Measurements from ENCODE around the gene TSPAN11.

TSPAN11 gene

DNA sequence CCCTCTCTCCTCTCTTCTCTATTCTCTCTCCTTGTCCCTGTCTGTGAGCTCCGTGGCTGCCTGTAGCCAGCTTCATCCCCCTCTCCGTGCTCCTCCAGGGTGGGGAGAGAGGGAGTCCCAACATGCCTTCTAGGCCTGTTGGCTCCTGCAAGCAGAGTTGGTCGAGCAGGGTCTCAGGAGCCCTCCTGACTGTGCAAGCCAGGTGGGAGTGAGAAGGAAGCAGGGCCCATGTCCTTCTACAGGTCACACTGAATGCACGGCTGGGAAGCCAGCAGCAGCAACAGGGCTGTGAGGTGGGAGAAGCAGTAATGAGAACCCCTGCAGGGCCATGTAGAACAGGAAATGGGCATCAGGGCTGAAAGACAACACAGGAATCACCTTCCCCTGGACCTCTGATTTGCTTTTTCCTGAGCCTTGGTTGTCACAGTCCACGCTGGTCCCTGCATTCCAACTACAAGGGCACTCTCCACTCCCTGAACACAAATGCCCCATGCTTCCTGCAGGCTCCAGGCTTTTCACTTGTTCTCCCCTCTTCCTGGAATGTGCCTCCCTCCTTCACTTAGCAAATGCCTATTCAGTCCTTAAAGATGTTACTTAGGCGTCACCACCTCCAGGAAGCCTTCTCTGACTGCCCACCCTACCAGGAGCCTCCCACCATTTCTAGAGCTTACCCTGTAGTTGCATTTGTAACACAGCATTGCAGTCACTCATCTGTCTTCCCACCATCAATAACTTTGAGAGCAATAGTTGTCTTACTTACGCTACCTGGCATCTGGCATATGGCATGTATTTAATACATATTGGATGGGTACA is 51.2 kb downstream of the TSPAN11 start:
- ATAC-seq: no peak
- TF ChIP-seq CSDC2 (CRISPR knock-in tag; IDR thresholded peaks at IDR 0.05) (no peak), ZNF565 (CRISPR knock-in tag; conservative IDR thresholded peaks at IDR 0.05; ENCODE audit: low read depth) (no peak), GLIS3 (CRISPR knock-in tag; IDR thresholded peaks at IDR 0.05) (no peak), ZNF8 (CRISPR knock-in tag; IDR thresholded peaks at IDR 0.05) (no peak), ZFP3 (CRISPR knock-in tag; IDR thresholded peaks at IDR 0.05) (no peak), ZNF70 (CRISPR knock-in tag; IDR thresholded peaks at IDR 0.05) (no peak), TCF4 (CRISPR knock-in tag; IDR thresholded peaks at IDR 0.05; ENCODE audit: borderline replicate concordance) (no peak), ESRRG (CRISPR knock-in tag; IDR thresholded peaks at IDR 0.05) (no peak), OSR1 (CRISPR knock-in tag; IDR thresholded peaks at IDR 0.05) (no peak), SNAI2 (CRISPR knock-in tag; IDR thresholded peaks at IDR 0.05) (no peak), PPARA (CRISPR knock-in tag; IDR thresholded peaks at IDR 0.05; ENCODE audit: borderline replicate concordance) (no peak)

DNA sequence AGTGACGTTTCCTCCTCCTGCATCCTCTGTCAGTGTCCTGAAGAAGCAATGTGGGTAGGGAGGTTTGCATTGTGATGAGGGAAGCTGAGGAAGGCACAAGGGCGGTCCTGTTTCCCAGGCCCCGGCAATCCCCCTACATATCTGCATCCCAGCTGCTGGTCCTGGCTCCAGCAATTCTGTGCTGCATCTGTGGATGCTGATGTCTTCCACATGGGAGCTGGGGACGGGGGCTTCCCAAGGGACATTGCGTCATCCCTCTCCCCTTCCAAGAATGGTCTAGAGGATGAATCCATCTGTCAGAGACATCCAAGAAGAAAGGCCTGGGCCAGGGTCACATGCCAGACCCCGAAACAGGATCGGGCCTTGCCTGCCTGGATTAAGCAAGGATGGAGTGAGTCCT is 52.1 kb downstream of the TSPAN11 start:
- ATAC-seq: no peak
- no peak for TF ChIP-seq CSDC2 (CRISPR knock-in tag; IDR thresholded peaks at IDR 0.05)
- TF ChIP-seq BACH2 (CRISPR knock-in tag; IDR thresholded peaks at IDR 0.05; ENCODE audit: borderline replicate concordance): no peak
- TF ChIP-seq PPARA (CRISPR knock-in tag; IDR thresholded peaks at IDR 0.05; ENCODE audit: borderline replicate concordance): no peak
- no peak for TF ChIP-seq ZFP3 (CRISPR knock-in tag; IDR thresholded peaks at IDR 0.05)
- TF ChIP-seq ARNTL (CRISPR knock-in tag; IDR thresholded peaks at IDR 0.05; ENCODE audit: borderline replicate concordance, low read depth): no peak
- no peak for TF ChIP-seq ESRRG (CRISPR knock-in tag; IDR thresholded peaks at IDR 0.05)
- TF ChIP-seq, protein P1, sequence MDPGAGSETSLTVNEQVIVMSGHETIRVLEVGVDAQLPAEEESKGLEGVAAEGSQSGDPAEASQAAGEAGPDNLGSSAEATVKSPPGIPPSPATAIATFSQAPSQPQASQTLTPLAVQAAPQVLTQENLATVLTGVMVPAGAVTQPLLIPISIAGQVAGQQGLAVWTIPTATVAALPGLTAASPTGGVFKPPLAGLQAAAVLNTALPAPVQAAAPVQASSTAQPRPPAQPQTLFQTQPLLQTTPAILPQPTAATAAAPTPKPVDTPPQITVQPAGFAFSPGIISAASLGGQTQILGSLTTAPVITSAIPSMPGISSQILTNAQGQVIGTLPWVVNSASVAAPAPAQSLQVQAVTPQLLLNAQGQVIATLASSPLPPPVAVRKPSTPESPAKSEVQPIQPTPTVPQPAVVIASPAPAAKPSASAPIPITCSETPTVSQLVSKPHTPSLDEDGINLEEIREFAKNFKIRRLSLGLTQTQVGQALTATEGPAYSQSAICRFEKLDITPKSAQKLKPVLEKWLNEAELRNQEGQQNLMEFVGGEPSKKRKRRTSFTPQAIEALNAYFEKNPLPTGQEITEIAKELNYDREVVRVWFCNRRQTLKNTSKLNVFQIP (CRISPR knock-in tag; IDR thresholded peaks at IDR 0.05; ENCODE audit: borderline replicate concordance, low read depth): no peak
- TF ChIP-seq, protein P2, sequence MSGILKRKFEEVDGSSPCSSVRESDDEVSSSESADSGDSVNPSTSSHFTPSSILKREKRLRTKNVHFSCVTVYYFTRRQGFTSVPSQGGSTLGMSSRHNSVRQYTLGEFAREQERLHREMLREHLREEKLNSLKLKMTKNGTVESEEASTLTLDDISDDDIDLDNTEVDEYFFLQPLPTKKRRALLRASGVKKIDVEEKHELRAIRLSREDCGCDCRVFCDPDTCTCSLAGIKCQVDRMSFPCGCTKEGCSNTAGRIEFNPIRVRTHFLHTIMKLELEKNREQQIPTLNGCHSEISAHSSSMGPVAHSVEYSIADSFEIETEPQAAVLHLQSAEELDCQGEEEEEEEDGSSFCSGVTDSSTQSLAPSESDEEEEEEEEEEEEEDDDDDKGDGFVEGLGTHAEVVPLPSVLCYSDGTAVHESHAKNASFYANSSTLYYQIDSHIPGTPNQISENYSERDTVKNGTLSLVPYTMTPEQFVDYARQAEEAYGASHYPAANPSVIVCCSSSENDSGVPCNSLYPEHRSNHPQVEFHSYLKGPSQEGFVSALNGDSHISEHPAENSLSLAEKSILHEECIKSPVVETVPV (CRISPR knock-in tag; IDR thresholded peaks at IDR 0.05): no peak
- TF ChIP-seq TOX (CRISPR knock-in tag; IDR thresholded peaks at IDR 0.05; ENCODE audit: borderline replicate concordance): no peak
- TF ChIP-seq SNAI2 (CRISPR knock-in tag; IDR thresholded peaks at IDR 0.05): no peak

DNA sequence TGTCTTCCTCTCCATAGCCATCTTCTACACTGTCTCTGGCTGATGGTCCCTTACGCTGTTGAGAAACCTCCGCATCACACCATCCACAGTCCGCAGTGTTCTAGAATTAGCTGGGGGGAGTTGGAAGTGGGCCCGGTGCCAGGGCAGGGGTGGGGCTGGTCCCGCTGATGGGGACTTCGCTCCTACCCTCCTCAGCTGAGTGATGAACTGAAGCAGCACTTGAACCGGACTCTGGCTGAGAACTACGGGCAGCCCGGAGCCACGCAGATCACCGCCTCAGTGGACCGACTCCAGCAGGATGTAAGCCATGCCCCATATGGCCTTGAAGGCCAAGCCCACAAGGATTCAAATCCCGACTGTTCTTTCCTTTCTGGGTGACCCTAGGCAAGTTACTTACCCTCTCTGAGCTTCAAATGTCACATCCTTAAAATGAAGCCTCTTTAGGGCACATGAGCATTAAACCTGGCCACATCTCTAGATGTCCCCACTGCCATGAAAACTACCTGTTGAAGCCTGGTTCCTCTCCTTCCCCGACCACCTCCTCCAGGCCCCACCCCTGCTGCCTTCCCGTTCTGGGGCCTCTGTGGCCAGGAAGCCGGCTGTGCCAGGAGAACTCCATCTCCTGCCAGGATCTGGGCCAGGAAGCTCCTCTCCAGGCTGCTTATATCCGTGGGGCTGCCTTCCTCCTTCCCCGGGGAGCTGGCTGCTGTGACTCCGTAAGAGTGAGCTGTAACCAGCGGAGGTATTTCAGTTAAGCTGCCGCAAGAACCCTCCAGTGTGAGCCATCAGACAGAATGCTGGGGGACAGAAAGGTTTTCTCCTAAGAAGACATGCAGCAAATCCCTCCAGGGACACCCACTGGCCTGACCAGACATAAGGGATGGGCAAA is 53.1 kb downstream of the TSPAN11 start:
- TF ChIP-seq ZFP3 (CRISPR knock-in tag; IDR thresholded peaks at IDR 0.05): no peak
- no peak for ATAC-seq

DNA sequence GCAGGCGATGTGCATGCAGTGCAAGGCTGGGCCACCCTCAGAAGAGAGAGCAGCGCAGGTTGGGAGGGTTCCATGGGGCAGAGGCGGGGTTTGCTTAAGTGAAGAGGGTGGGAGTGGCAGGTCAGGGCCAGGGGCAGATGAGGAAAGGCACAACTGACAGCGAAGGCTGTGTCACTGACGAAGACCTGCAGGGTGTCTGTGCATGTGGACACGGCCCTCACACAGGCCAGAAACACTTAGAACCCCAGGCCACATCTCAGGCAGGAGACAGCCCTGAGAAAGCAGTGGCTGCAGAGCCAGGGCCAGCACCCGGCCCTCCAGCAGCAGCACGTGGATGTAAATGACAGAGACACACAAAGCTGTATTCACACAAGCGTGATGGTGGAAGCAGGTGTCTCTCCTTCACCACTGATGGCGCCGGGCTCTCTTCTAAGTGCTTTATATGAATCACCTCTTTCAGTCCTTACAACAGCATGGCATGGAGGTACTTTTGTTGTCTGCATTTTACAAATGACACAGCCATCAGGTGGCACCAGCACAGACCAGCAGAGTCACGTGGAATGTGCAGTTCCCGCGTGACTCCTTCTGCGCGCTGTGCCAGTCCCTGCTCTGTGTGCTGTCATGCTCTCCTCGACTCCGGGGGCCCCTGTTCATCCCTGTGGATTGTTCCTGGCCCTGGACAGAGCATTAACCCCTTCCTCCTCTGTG is 54.6 kb downstream of the TSPAN11 start:
- no peak for ATAC-seq
- TF ChIP-seq CSDC2 (CRISPR knock-in tag; IDR thresholded peaks at IDR 0.05) (no peak), TCF4 (CRISPR knock-in tag; IDR thresholded peaks at IDR 0.05; ENCODE audit: borderline replicate concordance) (no peak), TOX (CRISPR knock-in tag; IDR thresholded peaks at IDR 0.05; ENCODE audit: borderline replicate concordance) (no peak), ZNF565 (CRISPR knock-in tag; conservative IDR thresholded peaks at IDR 0.05; ENCODE audit: low read depth) (no peak), BACH2 (CRISPR knock-in tag; IDR thresholded peaks at IDR 0.05; ENCODE audit: borderline replicate concordance) (no peak), GLIS3 (CRISPR knock-in tag; IDR thresholded peaks at IDR 0.05) (no peak), ARNTL (CRISPR knock-in tag; IDR thresholded peaks at IDR 0.05; ENCODE audit: borderline replicate concordance, low read depth) (no peak)
- TF ChIP-seq, protein P1 (CRISPR knock-in tag; IDR thresholded peaks at IDR 0.05; ENCODE audit: borderline replicate concordance, low read depth): no peak

DNA sequence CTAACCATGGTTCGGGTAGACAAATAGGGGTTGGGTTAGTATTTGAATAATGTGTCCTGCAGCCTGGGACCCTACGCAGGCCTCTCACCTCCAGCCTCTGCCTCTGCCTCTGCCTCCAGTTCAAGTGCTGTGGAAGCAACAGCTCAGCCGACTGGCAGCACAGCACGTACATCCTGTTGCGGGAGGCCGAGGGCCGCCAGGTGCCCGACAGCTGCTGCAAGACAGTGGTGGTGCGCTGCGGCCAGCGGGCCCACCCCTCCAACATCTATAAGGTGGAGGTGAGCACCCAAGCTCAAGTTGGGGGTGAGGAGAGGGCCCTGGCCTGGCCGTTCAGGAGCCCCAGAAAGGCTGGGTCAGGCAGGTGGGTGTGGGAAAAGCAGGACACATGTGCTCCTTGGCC is 55.9 kb downstream of the TSPAN11 start:
- no peak for ATAC-seq
- TF ChIP-seq ISL1 (CRISPR knock-in tag; IDR thresholded peaks at IDR 0.05): no peak
- no peak for TF ChIP-seq CSDC2 (CRISPR knock-in tag; IDR thresholded peaks at IDR 0.05)
- TF ChIP-seq ZNF565 (CRISPR knock-in tag; conservative IDR thresholded peaks at IDR 0.05; ENCODE audit: low read depth): no peak
- TF ChIP-seq BACH2 (CRISPR knock-in tag; IDR thresholded peaks at IDR 0.05; ENCODE audit: borderline replicate concordance): no peak
- no peak for TF ChIP-seq ZNF70 (CRISPR knock-in tag; IDR thresholded peaks at IDR 0.05)
- TF ChIP-seq ZFP3 (CRISPR knock-in tag; IDR thresholded peaks at IDR 0.05): no peak
- TF ChIP-seq TCF4 (CRISPR knock-in tag; IDR thresholded peaks at IDR 0.05; ENCODE audit: borderline replicate concordance): no peak
- no peak for TF ChIP-seq ESRRG (CRISPR knock-in tag; IDR thresholded peaks at IDR 0.05)
- TF ChIP-seq, protein P3, sequence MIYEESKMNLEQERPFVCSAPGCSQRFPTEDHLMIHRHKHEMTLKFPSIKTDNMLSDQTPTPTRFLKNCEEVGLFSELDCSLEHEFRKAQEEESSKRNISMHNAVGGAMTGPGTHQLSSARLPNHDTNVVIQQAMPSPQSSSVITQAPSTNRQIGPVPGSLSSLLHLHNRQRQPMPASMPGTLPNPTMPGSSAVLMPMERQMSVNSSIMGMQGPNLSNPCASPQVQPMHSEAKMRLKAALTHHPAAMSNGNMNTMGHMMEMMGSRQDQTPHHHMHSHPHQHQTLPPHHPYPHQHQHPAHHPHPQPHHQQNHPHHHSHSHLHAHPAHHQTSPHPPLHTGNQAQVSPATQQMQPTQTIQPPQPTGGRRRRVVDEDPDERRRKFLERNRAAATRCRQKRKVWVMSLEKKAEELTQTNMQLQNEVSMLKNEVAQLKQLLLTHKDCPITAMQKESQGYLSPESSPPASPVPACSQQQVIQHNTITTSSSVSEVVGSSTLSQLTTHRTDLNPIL (CRISPR knock-in tag; IDR thresholded peaks at IDR 0.05; ENCODE audit: low read depth): no peak
- no peak for TF ChIP-seq ZC3H10 (CRISPR knock-in tag; IDR thresholded peaks at IDR 0.05)
- TF ChIP-seq, protein P4, sequence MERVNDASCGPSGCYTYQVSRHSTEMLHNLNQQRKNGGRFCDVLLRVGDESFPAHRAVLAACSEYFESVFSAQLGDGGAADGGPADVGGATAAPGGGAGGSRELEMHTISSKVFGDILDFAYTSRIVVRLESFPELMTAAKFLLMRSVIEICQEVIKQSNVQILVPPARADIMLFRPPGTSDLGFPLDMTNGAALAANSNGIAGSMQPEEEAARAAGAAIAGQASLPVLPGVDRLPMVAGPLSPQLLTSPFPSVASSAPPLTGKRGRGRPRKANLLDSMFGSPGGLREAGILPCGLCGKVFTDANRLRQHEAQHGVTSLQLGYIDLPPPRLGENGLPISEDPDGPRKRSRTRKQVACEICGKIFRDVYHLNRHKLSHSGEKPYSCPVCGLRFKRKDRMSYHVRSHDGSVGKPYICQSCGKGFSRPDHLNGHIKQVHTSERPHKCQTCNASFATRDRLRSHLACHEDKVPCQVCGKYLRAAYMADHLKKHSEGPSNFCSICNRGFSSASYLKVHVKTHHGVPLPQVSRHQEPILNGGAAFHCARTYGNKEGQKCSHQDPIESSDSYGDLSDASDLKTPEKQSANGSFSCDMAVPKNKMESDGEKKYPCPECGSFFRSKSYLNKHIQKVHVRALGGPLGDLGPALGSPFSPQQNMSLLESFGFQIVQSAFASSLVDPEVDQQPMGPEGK (CRISPR knock-in tag; IDR thresholded peaks at IDR 0.05; ENCODE audit: borderline replicate concordance): no peak
- TF ChIP-seq ARNTL (CRISPR knock-in tag; IDR thresholded peaks at IDR 0.05; ENCODE audit: borderline replicate concordance, low read depth): no peak
- TF ChIP-seq OSR1 (CRISPR knock-in tag; IDR thresholded peaks at IDR 0.05): no peak

Measured in SK-N-SH treated with all-trans-retinoic acid at 6 μM for 48 hours (cell line).